Liver (tissue), 9 donors: ENCODE measurements around the gene TUBA4B. TPM values are rescaled to one million over a fixed set of nuclear protein-coding genes. Genes with fewer than 3 reads are reported as not detected.

ENCODE experiments used
- DNase-seq: peaks from one replicate; pipeline ENCODE4 v3.0.0-alpha.2; 2017; ENCODE audit warnings: low spot score
- H3K27ac ChIP-seq, 2 donors: one replicate each; pipeline ENCODE4 v1.7.0; 2013; ENCODE audit warnings: inconsistent platforms in 2 of 2, low read length in 2 of 2, control low read depth in 1 of 2, low read depth in 1 of 2, mild to moderate bottlenecking in 1 of 2
- H3K27me3 ChIP-seq, 4 donors: one replicate each; pipeline versions ENCODE4 v1.6.1 to v1.7.0; 2013; ENCODE audit warnings: low read length in 3 of 4, inconsistent platforms in 1 of 4, mild to moderate bottlenecking in 1 of 4, moderate library complexity in 1 of 4; ENCODE audit not compliant: control insufficient read depth in 4 of 4, insufficient read depth in 4 of 4
- H3K36me3 ChIP-seq, 4 donors: one replicate each; pipeline versions ENCODE4 v1.6.1 to v1.7.0; 2013; ENCODE audit warnings: low read length in 3 of 4, mild to moderate bottlenecking in 3 of 4, low read depth in 1 of 4, moderate library complexity in 1 of 4; ENCODE audit not compliant: control insufficient read depth in 4 of 4, insufficient read depth in 3 of 4
- H3K4me1 ChIP-seq, 4 donors: one replicate each; pipeline versions ENCODE4 v1.6.1 to v1.7.0; 2013; ENCODE audit warnings: low read length in 3 of 4, mild to moderate bottlenecking in 3 of 4, moderate library complexity in 1 of 4; ENCODE audit not compliant: control insufficient read depth in 4 of 4, insufficient read depth in 4 of 4
- H3K4me3 ChIP-seq, 3 donors: one replicate each; pipeline versions ENCODE4 v1.6.1 to v1.7.0; 2013; ENCODE audit warnings: low read length in 3 of 3, control low read depth in 1 of 3, low read depth in 1 of 3, mild to moderate bottlenecking in 1 of 3
- H3K9ac ChIP-seq, 2 donors: one replicate each; pipeline ENCODE4 v1.7.0; 2013; ENCODE audit warnings: low read length in 2 of 2, mild to moderate bottlenecking in 2 of 2, moderate library complexity in 2 of 2, control low read depth in 1 of 2, low read depth in 1 of 2
- H3K9me3 ChIP-seq, 4 donors: one replicate each; pipeline versions ENCODE4 v1.6.1 to v1.7.0; 2013; ENCODE audit warnings: low read length in 3 of 4; ENCODE audit not compliant: control insufficient read depth in 4 of 4
- CTCF ChIP-seq: fragments of 150-350 bp; IDR thresholded peaks from 2 replicates; pipeline ENCODE4 v1.5.1; 2017; ENCODE audit warnings: improper control_type of control experiment, low read depth, low read length; ENCODE audit not compliant: missing input control
- EGR1 ChIP-seq, 2 donors: IDR thresholded peaks; 2 replicates each; pipeline ENCODE4 v1.6.1; 2016 to 2018; ENCODE audit warnings: antibody characterized with exemption in 2 of 2, low read depth in 2 of 2
- FOXA2 ChIP-seq: IDR thresholded peaks from 2 replicates; pipeline ENCODE4 v1.6.1; 2016; ENCODE audit warnings: antibody characterized with exemption
- GABPA ChIP-seq, 2 donors: IDR thresholded peaks in 1 of 2; conservative IDR thresholded peaks in 1 of 2; 2 replicates each; pipeline ENCODE4 v1.6.1; 2016; ENCODE audit warnings: antibody characterized with exemption in 2 of 2, mild to moderate bottlenecking in 1 of 2, moderate library complexity in 1 of 2
- HNF4A ChIP-seq, 2 donors: conservative IDR thresholded peaks; 2 replicates each; pipeline ENCODE4 v1.6.1; 2016; ENCODE audit warnings: antibody characterized with exemption in 2 of 2, mild to moderate bottlenecking in 2 of 2
- HNF4G ChIP-seq: IDR thresholded peaks from 2 replicates; pipeline ENCODE4 v1.6.1; 2016; ENCODE audit warnings: antibody characterized with exemption
- JUND ChIP-seq, 2 donors: IDR thresholded peaks; 2 replicates each; pipeline ENCODE4 v1.6.1; 2016; ENCODE audit warnings: antibody characterized with exemption in 2 of 2
- MAX ChIP-seq: IDR thresholded peaks from 2 replicates; pipeline ENCODE4 v1.6.1; 2016; ENCODE audit warnings: antibody characterized with exemption
- NR2F2 ChIP-seq: IDR thresholded peaks from 2 replicates; pipeline ENCODE4 v1.6.1; 2016; ENCODE audit warnings: antibody characterized with exemption
- RAD21 ChIP-seq, 2 donors: IDR thresholded peaks; 2 replicates each; pipeline ENCODE4 v1.6.1; 2016; ENCODE audit warnings: antibody characterized with exemption in 2 of 2, mild to moderate bottlenecking in 2 of 2
- REST ChIP-seq: IDR thresholded peaks from 2 replicates; pipeline ENCODE4 v1.6.1; 2016; ENCODE audit warnings: antibody characterized with exemption, mild to moderate bottlenecking
- SP1 ChIP-seq: IDR thresholded peaks from 2 replicates; pipeline ENCODE4 v1.6.1; 2018; ENCODE audit warnings: antibody characterized with exemption, mild to moderate bottlenecking
- YY1 ChIP-seq: IDR thresholded peaks from 2 replicates; pipeline ENCODE4 v1.6.1; 2016; ENCODE audit warnings: antibody characterized with exemption, mild to moderate bottlenecking
- ZBTB33 ChIP-seq: IDR thresholded peaks from 2 replicates; pipeline ENCODE4 v1.6.1; 2016; ENCODE audit warnings: antibody characterized with exemption
- WGBS: extraction: QIAGEN DNeasy Blood & Tissue Kit; methylation state at CpG from one replicate; pipeline ENCODE4 v1.1.7; 2013; 5-methylcytosine and 5-hydroxymethylcytosine counted together
- polyA plus RNA-seq, 2 donors: library from polyadenylated mRNA; stranded (reverse) in 1 of 2; unstranded in 1 of 2; fragments of 200-250 nt in 1 of 2; fragments of >200 nt in 1 of 2; fragmentation: Nextera tagmentation in 1 of 2; extraction: Ambion mirVana in 1 of 2; gene quantifications; one replicate each; pipeline versions ENCODE4 v1.2.1 to v1.2.3, GENCODE V29; 2013 to 2015
- total RNA-seq, 2 donors: library from RNA; depleted of rRNA; stranded (reverse); fragments of >200 nt; gene quantifications; one replicate each; pipeline ENCODE4 v1.2.3, GENCODE V29; 2014
- donor health status: healthy.
- donor health status: healthy.
- donor health status: healthy.
- donor health status: healthy.
- donor health status: healthy.

Gene TUBA4B
- total and polyA plus RNA-seq, 4 donors, result 0.08 to 0.20 (median 0.19) TPM; not detected in 1

GRCh38 chr2:219218217-219218731 lies 34.8 kb upstream of the TUBA4B start:
- Histone ChIP-seq H3K27me3 (no peaks in the 10 kb centered on the region), H3K4me3 (peak overlapping the region; percentile 51 to 64 (median 52)), H3K36me3 (peaks cover 12 to 43% (median 29%) of the 10 kb centered on the region in 4 donors), H3K27ac (peak overlapping the region; percentile 85 to 92), H3K4me1 (peaks cover 5 to 27% (median 19%) of the 10 kb centered on the region in 4 donors), H3K9ac (peak overlapping the region; percentile 10 to 48), H3K9me3 (no peaks in the 10 kb centered on the region)
- TF ChIP-seq HNF4A (conservative IDR thresholded peaks at IDR 0.05) (peak in 1 of 2 donors; percentile 1), JUND (IDR thresholded peaks at IDR 0.05) (no peak), RAD21 (IDR thresholded peaks at IDR 0.05) (peak in 1 of 2 donors; percentile 2)
- under 1% methylated on average over 37 of the region's 37 CpGs for WGBS
- no peak for DNase-seq

- TF ChIP-seq EGR1 (IDR thresholded peaks at IDR 0.05; ENCODE audit: low read depth in 2 of 2) (no peak), HNF4G (no peak), YY1 (no peak), SP1 (peak; percentile 70), GABPA (IDR thresholded peaks at IDR 0.05 in 1 of 2, conservative IDR thresholded peaks at IDR 0.05 in 1 of 2) (no peak), JUND (IDR thresholded peaks at IDR 0.05) (no peak), NR2F2 (no peak), MAX (no peak), REST (peak; percentile 50), FOXA2 (no peak), CTCF (no peak), HNF4A (conservative IDR thresholded peaks at IDR 0.05) (no peak), ZBTB33 (no peak)
- Histone ChIP-seq H3K4me3 (peak within 1 kb of the TSS; percentile 51 to 64 (median 52)), H3K9ac (peak within 1 kb of the TSS; percentile 10 to 48), H3K9me3 (no peaks in the 10 kb centered on the region), H3K4me1 (peaks cover 5 to 27% (median 19%) of the 10 kb centered on the region in 4 donors), H3K36me3 (peaks cover 17 to 43% (median 35%) of the 10 kb centered on the region in 4 donors), H3K27me3 (no peaks in the 10 kb centered on the region), H3K27ac (peak within 1 kb of the TSS; percentile 85 to 92)
- peak; percentile 97 for DNase-seq
- 16% methylated on average over 71 of the region's 71 CpGs for WGBS
These were observed 34.0 kb upstream of the TUBA4B start, which contains the start of gene ABCB6 for GRCh38 chr2:219218732-219219701. TSS of gene ABCB6 (minus strand) at chr2:219218958. CDS start at chr2:219218673, 285 bp downstream.
